Keratinocyte (primary cell): ENCODE measurements around the gene CHD2. TPM values are rescaled to one million over a fixed set of nuclear protein-coding genes. Genes with fewer than 3 reads are reported as not detected.

Experiments used
- DNase-seq: peaks from one replicate; pipeline ENCODE4 v3.0.0-alpha.2; 2011; ENCODE audit warnings: low read depth, missing footprints, low spot score
- FAIRE-seq: peaks from 2 replicates; lab custom pipeline; 2011; peaks lifted over from hg19 to GRCh38; lab: Jason Lieb, UNC
- H2AFZ ChIP-seq: 2 replicates; pipeline ENCODE4 v1.6.0; 2012; ENCODE audit warnings: low read length, control low read depth, inconsistent platforms; ENCODE audit not compliant: control insufficient read depth
- H3K27ac ChIP-seq: 2 replicates; pipeline ENCODE4 v1.5.1; 2011; ENCODE audit warnings: low read length; ENCODE audit not compliant: control insufficient read depth, insufficient read depth
- H3K27me3 ChIP-seq: 3 replicates; pipeline ENCODE4 v1.6.0; 2011; ENCODE audit warnings: low read length; ENCODE audit not compliant: control insufficient read depth, insufficient read depth; ENCODE audit errors: extremely low read depth
- H3K36me3 ChIP-seq, 2 experiments: 2 replicates in 1 of 2; 3 replicates in 1 of 2; pipeline ENCODE4 v1.5.1; 2011; ENCODE audit warnings: low read length in 2 of 2, mild to moderate bottlenecking in 1 of 2; ENCODE audit not compliant: control insufficient read depth in 2 of 2, insufficient read depth in 2 of 2; ENCODE audit errors: extremely low read depth in 1 of 2
- H3K4me1 ChIP-seq: 3 replicates; pipeline ENCODE4 v1.5.1; 2011; ENCODE audit warnings: low read length; ENCODE audit not compliant: control insufficient read depth, insufficient read depth; ENCODE audit errors: extremely low read depth
- H3K4me2 ChIP-seq: 3 replicates; pipeline ENCODE4 v1.6.0; 2011; ENCODE audit warnings: low read depth, low read length; ENCODE audit not compliant: control insufficient read depth, insufficient read depth; ENCODE audit errors: extremely low read depth
- H3K4me3 ChIP-seq, 3 experiments: fragments of 200-600 bp in 1 of 3; sonication (generic) in 1 of 3; 2 replicates in 2 of 3; 3 replicates in 1 of 3; pipeline ENCODE4 v1.5.1; 2011 to 2016; ENCODE audit warnings: low read length in 3 of 3, mild to moderate bottlenecking in 3 of 3, control low read depth in 2 of 3, inconsistent platforms in 1 of 3, low read depth in 1 of 3, mixed read lengths in 1 of 3, mixed run types in 1 of 3, moderate library complexity in 1 of 3; ENCODE audit not compliant: control insufficient read depth in 2 of 3, insufficient read depth in 2 of 3; ENCODE audit errors: extremely low read depth in 1 of 3
- H3K79me2 ChIP-seq: 2 replicates; pipeline ENCODE4 v1.6.0; 2012; ENCODE audit warnings: low read length; ENCODE audit not compliant: control insufficient read depth, insufficient read depth
- H3K9ac ChIP-seq: 3 replicates; pipeline ENCODE4 v1.6.0; 2011; ENCODE audit warnings: low read length; ENCODE audit not compliant: control insufficient read depth, insufficient read depth; ENCODE audit errors: extremely low read depth
- H3K9me1 ChIP-seq: 3 replicates; pipeline ENCODE4 v1.6.0; 2011; ENCODE audit warnings: low read length; ENCODE audit not compliant: control insufficient read depth, insufficient read depth; ENCODE audit errors: extremely low read depth
- H3K9me3 ChIP-seq: 2 replicates; pipeline ENCODE4 v1.5.1; 2012; ENCODE audit warnings: low read depth, low read length; ENCODE audit not compliant: control insufficient read depth
- H4K20me1 ChIP-seq: 3 replicates; pipeline ENCODE4 v1.6.0; 2011; ENCODE audit warnings: low read length; ENCODE audit not compliant: control insufficient read depth, insufficient read depth; ENCODE audit errors: extremely low read depth
- CTCF ChIP-seq, 3 experiments: IDR thresholded peaks in 1 of 3; conservative IDR thresholded peaks in 1 of 3; optimal IDR thresholded peaks in 1 of 3; 2 replicates in 2 of 3; 3 replicates in 1 of 3; pipeline versions ENCODE3 to v1.5.1; 2011; ENCODE audit warnings: low read length in 3 of 3, mild to moderate bottlenecking in 3 of 3, moderate library complexity in 2 of 3, control low read depth in 1 of 3, inconsistent platforms in 1 of 3; ENCODE audit not compliant: insufficient read depth in 2 of 3; ENCODE audit errors: extremely low read depth in 1 of 3
- EZH2 ChIP-seq: IDR thresholded peaks from one replicate; pipeline ENCODE4 v1.6.1; 2012; ENCODE audit warnings: inconsistent platforms, mild to moderate bottlenecking, low read length, moderate library complexity
- dilution Hi-C: fragments of 300-500 bp; cut with MboI; formaldehyde crosslinking; loops from one replicate; pipeline ENCODE4 v1.7.0; 2020; ENCODE audit warnings: low sequenced_read_pairs; ENCODE audit not compliant: extremely low pct_ligation_motif_present
- polyA plus RNA-seq, 5 experiments: library from polyadenylated mRNA; depleted of rRNA in 3 of 5; stranded (reverse) in 3 of 5; stranded (forward) in 1 of 5; unstranded in 1 of 5; fragments of >200 nt; gene quantifications; 1 replicate in 1 of 5; 2 replicates in 3 of 5; 3 replicates in 1 of 5; pipeline versions ENCODE4 v1.2.1 to v1.2.3, GENCODE V29; 2011 to 2012; ENCODE audit warnings: missing spikeins in 2 of 5, low read depth in 1 of 5, low replicate concordance in 1 of 5

The CHD2 gene
- polyA plus RNA-seq, 1 donor (not counting 4 experiments of a cell fraction or from before 2014, with no cell fraction given), result 62.0 TPM

GRCh38 chr15:92906020-92906419 is 5.9 kb downstream of the CHD2 start:
- H3K27ac ChIP-seq, result peak overlapping the region; percentile 93
- H3K9ac ChIP-seq, result peak overlapping the region; percentile 91

GRCh38 chr15:92906563-92907081 is 6.5 kb downstream of the CHD2 start:
- Histone ChIP-seq H3K4me1 (peaks cover 41% of the 10 kb centered on the region), H2AFZ (no peak overlapping the region), H3K9me1 (peaks cover 4% of the 10 kb centered on the region), H3K9ac (peak overlapping the region; percentile 91), H3K4me3 (peak overlapping the region; percentile 14 to 81 (median 56)), H3K36me3 (peaks cover 3 to 11% of the 10 kb centered on the region in 2 experiments), H3K27me3 (no peaks in the 10 kb centered on the region), H3K9me3 (no peaks in the 10 kb centered on the region), H3K4me2 (peak overlapping the region; percentile 97), H3K79me2 (peaks cover 92% of the 10 kb centered on the region), H3K27ac (peak overlapping the region; percentile 93), H4K20me1 (peaks cover 2% of the 10 kb centered on the region)
- dilution Hi-C loops, result loop anchor here (25.0 kb wide), 1 partner anchor 94 kb away; no protein-coding TSS in a partner anchor
- TF ChIP-seq CTCF (optimal IDR thresholded peaks at IDR 0.05 in 1 of 3, IDR thresholded peaks at IDR 0.05 in 1 of 3, conservative IDR thresholded peaks at IDR 0.05 in 1 of 3; ENCODE audit: extremely low read depth in 1 of 3, insufficient read depth in 2 of 3, low read length in 3 of 3) (no peak), EZH2 (no peak)
- FAIRE-seq (peak; percentile 69), DNase-seq (peak; percentile 90)

More at GRCh38 chr15:92906020-92906419, 5.9 kb downstream of the CHD2 start:
- Histone ChIP-seq H3K36me3 (peaks cover 3 to 7% of the 10 kb centered on the region in 2 experiments), H3K79me2 (peaks cover 92% of the 10 kb centered on the region), H2AFZ (no peak overlapping the region), H3K27me3 (no peaks in the 10 kb centered on the region), H3K9me1 (peaks cover 4% of the 10 kb centered on the region), H3K9me3 (no peaks in the 10 kb centered on the region), H4K20me1 (peaks cover 2% of the 10 kb centered on the region), H3K4me2 (peak overlapping the region; percentile 97), H3K4me3 (peak overlapping the region; percentile 14 to 81 (median 56)), H3K4me1 (peaks cover 41% of the 10 kb centered on the region)
- TF ChIP-seq CTCF (optimal IDR thresholded peaks at IDR 0.05 in 1 of 3, IDR thresholded peaks at IDR 0.05 in 1 of 3, conservative IDR thresholded peaks at IDR 0.05 in 1 of 3; ENCODE audit: extremely low read depth in 1 of 3, insufficient read depth in 2 of 3, low read length in 3 of 3) (no peak), EZH2 (no peak)
- no peak for FAIRE-seq
- DNase-seq, result no peak
- dilution Hi-C loops, result loop anchor here (25.0 kb wide), 1 partner anchor 94 kb away; no protein-coding TSS in a partner anchor
